Keratinocyte (primary cell): ENCODE measurements around the gene PRR23E. TPM values are rescaled to one million over a fixed set of nuclear protein-coding genes. Genes with fewer than 3 reads are reported as not detected.

ENCODE experiments used
- DNase-seq: peaks from one replicate; pipeline ENCODE4 v3.0.0-alpha.2; 2011; ENCODE audit warnings: low read depth, missing footprints, low spot score
- FAIRE-seq: peaks from 2 replicates; lab custom pipeline; 2011; peaks lifted over from hg19 to GRCh38; lab: Jason Lieb, UNC
- H2AFZ ChIP-seq: 2 replicates; pipeline ENCODE4 v1.6.0; 2012; ENCODE audit warnings: low read length, control low read depth, inconsistent platforms; ENCODE audit not compliant: control insufficient read depth
- H3K27ac ChIP-seq: 2 replicates; pipeline ENCODE4 v1.5.1; 2011; ENCODE audit warnings: low read length; ENCODE audit not compliant: control insufficient read depth, insufficient read depth
- H3K27me3 ChIP-seq: 3 replicates; pipeline ENCODE4 v1.6.0; 2011; ENCODE audit warnings: low read length; ENCODE audit not compliant: control insufficient read depth, insufficient read depth; ENCODE audit errors: extremely low read depth
- H3K36me3 ChIP-seq, 2 experiments: 2 replicates in 1 of 2; 3 replicates in 1 of 2; pipeline ENCODE4 v1.5.1; 2011; ENCODE audit warnings: low read length in 2 of 2, mild to moderate bottlenecking in 1 of 2; ENCODE audit not compliant: control insufficient read depth in 2 of 2, insufficient read depth in 2 of 2; ENCODE audit errors: extremely low read depth in 1 of 2
- H3K4me1 ChIP-seq: 3 replicates; pipeline ENCODE4 v1.5.1; 2011; ENCODE audit warnings: low read length; ENCODE audit not compliant: control insufficient read depth, insufficient read depth; ENCODE audit errors: extremely low read depth
- H3K4me2 ChIP-seq: 3 replicates; pipeline ENCODE4 v1.6.0; 2011; ENCODE audit warnings: low read depth, low read length; ENCODE audit not compliant: control insufficient read depth, insufficient read depth; ENCODE audit errors: extremely low read depth
- H3K4me3 ChIP-seq, 3 experiments: fragments of 200-600 bp in 1 of 3; sonication (generic) in 1 of 3; 2 replicates in 2 of 3; 3 replicates in 1 of 3; pipeline ENCODE4 v1.5.1; 2011 to 2016; ENCODE audit warnings: low read length in 3 of 3, mild to moderate bottlenecking in 3 of 3, control low read depth in 2 of 3, inconsistent platforms in 1 of 3, low read depth in 1 of 3, mixed read lengths in 1 of 3, mixed run types in 1 of 3, moderate library complexity in 1 of 3; ENCODE audit not compliant: control insufficient read depth in 2 of 3, insufficient read depth in 2 of 3; ENCODE audit errors: extremely low read depth in 1 of 3
- H3K79me2 ChIP-seq: 2 replicates; pipeline ENCODE4 v1.6.0; 2012; ENCODE audit warnings: low read length; ENCODE audit not compliant: control insufficient read depth, insufficient read depth
- H3K9ac ChIP-seq: 3 replicates; pipeline ENCODE4 v1.6.0; 2011; ENCODE audit warnings: low read length; ENCODE audit not compliant: control insufficient read depth, insufficient read depth; ENCODE audit errors: extremely low read depth
- H3K9me1 ChIP-seq: 3 replicates; pipeline ENCODE4 v1.6.0; 2011; ENCODE audit warnings: low read length; ENCODE audit not compliant: control insufficient read depth, insufficient read depth; ENCODE audit errors: extremely low read depth
- H3K9me3 ChIP-seq: 2 replicates; pipeline ENCODE4 v1.5.1; 2012; ENCODE audit warnings: low read depth, low read length; ENCODE audit not compliant: control insufficient read depth
- H4K20me1 ChIP-seq: 3 replicates; pipeline ENCODE4 v1.6.0; 2011; ENCODE audit warnings: low read length; ENCODE audit not compliant: control insufficient read depth, insufficient read depth; ENCODE audit errors: extremely low read depth
- EZH2 ChIP-seq: IDR thresholded peaks from one replicate; pipeline ENCODE4 v1.6.1; 2012; ENCODE audit warnings: inconsistent platforms, mild to moderate bottlenecking, low read length, moderate library complexity
- dilution Hi-C: fragments of 300-500 bp; cut with MboI; formaldehyde crosslinking; loops from one replicate; pipeline ENCODE4 v1.7.0; 2020; ENCODE audit warnings: low sequenced_read_pairs; ENCODE audit not compliant: extremely low pct_ligation_motif_present
- polyA plus RNA-seq, 5 experiments: library from polyadenylated mRNA; depleted of rRNA in 3 of 5; stranded (reverse) in 3 of 5; stranded (forward) in 1 of 5; unstranded in 1 of 5; fragments of >200 nt; gene quantifications; 1 replicate in 1 of 5; 2 replicates in 3 of 5; 3 replicates in 1 of 5; pipeline versions ENCODE4 v1.2.1 to v1.2.3, GENCODE V29; 2011 to 2012; ENCODE audit warnings: missing spikeins in 2 of 5, low read depth in 1 of 5, low replicate concordance in 1 of 5
- TF ChIP-seq, protein P1 (sequence below), 3 experiments: IDR thresholded peaks in 1 of 3; conservative IDR thresholded peaks in 1 of 3; optimal IDR thresholded peaks in 1 of 3; 2 replicates in 2 of 3; 3 replicates in 1 of 3; pipeline versions ENCODE3 to v1.5.1; 2011; ENCODE audit warnings: low read length in 3 of 3, mild to moderate bottlenecking in 3 of 3, moderate library complexity in 2 of 3, control low read depth in 1 of 3, inconsistent platforms in 1 of 3; ENCODE audit not compliant: insufficient read depth in 2 of 3; ENCODE audit errors: extremely low read depth in 1 of 3

Gene PRR23E
- polyA plus RNA-seq, 1 donor (not counting 4 experiments of a cell fraction or from before 2014, with no cell fraction given), result not detected

- no peaks in the 10 kb centered on the region for H4K20me1 ChIP-seq
- no peak overlapping the region for H3K4me2 ChIP-seq
- no peak for TF ChIP-seq EZH2
- TF ChIP-seq, protein P1, sequence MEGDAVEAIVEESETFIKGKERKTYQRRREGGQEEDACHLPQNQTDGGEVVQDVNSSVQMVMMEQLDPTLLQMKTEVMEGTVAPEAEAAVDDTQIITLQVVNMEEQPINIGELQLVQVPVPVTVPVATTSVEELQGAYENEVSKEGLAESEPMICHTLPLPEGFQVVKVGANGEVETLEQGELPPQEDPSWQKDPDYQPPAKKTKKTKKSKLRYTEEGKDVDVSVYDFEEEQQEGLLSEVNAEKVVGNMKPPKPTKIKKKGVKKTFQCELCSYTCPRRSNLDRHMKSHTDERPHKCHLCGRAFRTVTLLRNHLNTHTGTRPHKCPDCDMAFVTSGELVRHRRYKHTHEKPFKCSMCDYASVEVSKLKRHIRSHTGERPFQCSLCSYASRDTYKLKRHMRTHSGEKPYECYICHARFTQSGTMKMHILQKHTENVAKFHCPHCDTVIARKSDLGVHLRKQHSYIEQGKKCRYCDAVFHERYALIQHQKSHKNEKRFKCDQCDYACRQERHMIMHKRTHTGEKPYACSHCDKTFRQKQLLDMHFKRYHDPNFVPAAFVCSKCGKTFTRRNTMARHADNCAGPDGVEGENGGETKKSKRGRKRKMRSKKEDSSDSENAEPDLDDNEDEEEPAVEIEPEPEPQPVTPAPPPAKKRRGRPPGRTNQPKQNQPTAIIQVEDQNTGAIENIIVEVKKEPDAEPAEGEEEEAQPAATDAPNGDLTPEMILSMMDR (optimal IDR thresholded peaks at IDR 0.05 in 1 of 3, IDR thresholded peaks at IDR 0.05 in 1 of 3, conservative IDR thresholded peaks at IDR 0.05 in 1 of 3; ENCODE audit: extremely low read depth in 1 of 3, insufficient read depth in 2 of 3, low read length in 3 of 3), result no peak
- no peak overlapping the region for H2AFZ ChIP-seq
- no peak for DNase-seq
- no peaks in the 10 kb centered on the region for H3K36me3 ChIP-seq
- H3K4me1 ChIP-seq, result no peaks in the 10 kb centered on the region
- H3K9me3 ChIP-seq, result no peaks in the 10 kb centered on the region
- H3K9ac ChIP-seq, result no peak overlapping the region
- no peak overlapping the region for H3K4me3 ChIP-seq
- dilution Hi-C loops, result no loop called here
- no peaks in the 10 kb centered on the region for H3K79me2 ChIP-seq
- peaks cover 4% of the 10 kb centered on the region for H3K27me3 ChIP-seq
- no peak overlapping the region for H3K27ac ChIP-seq
- H3K9me1 ChIP-seq, result no peaks in the 10 kb centered on the region
- FAIRE-seq, result no peak
Measured at GRCh38 chr3:127184870-127185216, 8.1 kb upstream of the PRR23E start.

DNA sequence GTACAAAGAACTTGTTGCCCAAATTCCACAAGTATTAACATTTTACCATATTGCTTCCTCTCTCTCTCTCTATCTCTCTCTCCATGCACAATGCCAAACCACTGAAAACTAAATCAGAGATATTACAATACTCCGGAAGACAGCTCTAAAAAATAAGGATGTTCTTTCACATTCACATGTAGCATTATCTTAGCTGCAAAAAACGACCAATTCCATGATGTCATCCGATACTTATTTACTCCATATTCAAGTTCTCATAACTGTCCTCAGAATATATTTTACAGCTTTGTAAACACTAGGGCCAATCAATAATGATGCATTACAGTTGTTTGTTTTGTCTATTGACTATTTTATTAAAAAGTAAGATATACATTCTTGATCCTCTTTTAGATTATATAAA lies 7.7 kb upstream of the PRR23E start:
- dilution Hi-C loops, result no loop called here
- DNase-seq (no peak), FAIRE-seq (no peak)
- Histone ChIP-seq H3K27ac (no peak overlapping the region), H3K4me2 (no peak overlapping the region), H3K36me3 (no peaks in the 10 kb centered on the region), H2AFZ (no peak overlapping the region), H3K4me3 (no peak overlapping the region), H3K27me3 (peaks cover 4% of the 10 kb centered on the region), H3K4me1 (no peaks in the 10 kb centered on the region), H3K79me2 (no peaks in the 10 kb centered on the region), H4K20me1 (no peaks in the 10 kb centered on the region), H3K9ac (no peak overlapping the region), H3K9me1 (no peaks in the 10 kb centered on the region), H3K9me3 (no peaks in the 10 kb centered on the region)
- TF ChIP-seq EZH2, result no peak
- TF ChIP-seq, protein P1 (optimal IDR thresholded peaks at IDR 0.05 in 1 of 3, IDR thresholded peaks at IDR 0.05 in 1 of 3, conservative IDR thresholded peaks at IDR 0.05 in 1 of 3; ENCODE audit: extremely low read depth in 1 of 3, insufficient read depth in 2 of 3, low read length in 3 of 3), result no peak
